IPS-11a (cell line): ENCODE measurements around the gene CFAP119.

Source experiments
- H3K4me3 ChIP-seq: one replicate; pipeline ENCODE4 v1.5.1; 2013; ENCODE audit warnings: low read depth, low read length, control low read depth

The CFAP119 gene

DNA sequence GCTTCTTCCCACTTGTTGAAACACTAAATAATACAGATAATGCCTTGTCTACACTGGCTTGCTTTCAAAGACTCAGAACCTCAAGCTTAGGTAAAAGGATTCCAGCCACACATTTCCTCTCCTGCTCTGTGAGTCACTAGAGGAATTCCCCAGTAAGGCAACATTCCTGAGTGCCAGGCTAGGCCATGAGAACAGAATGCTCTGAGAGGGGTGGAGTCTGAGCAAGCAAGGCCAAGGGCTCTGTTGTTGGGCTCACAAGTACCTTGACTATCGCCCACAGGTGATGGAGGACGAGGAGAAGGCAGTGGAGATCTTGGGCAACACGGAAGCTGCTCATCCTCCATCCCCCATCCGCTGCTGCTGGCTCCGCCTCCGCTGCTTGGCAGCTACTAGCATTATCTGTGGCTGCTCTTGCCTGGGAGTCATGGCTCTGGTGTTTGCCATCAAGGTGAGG, 20.4 kb downstream of the CFAP119 start:
- H3K4me3 ChIP-seq: no peak overlapping the region

DNA sequence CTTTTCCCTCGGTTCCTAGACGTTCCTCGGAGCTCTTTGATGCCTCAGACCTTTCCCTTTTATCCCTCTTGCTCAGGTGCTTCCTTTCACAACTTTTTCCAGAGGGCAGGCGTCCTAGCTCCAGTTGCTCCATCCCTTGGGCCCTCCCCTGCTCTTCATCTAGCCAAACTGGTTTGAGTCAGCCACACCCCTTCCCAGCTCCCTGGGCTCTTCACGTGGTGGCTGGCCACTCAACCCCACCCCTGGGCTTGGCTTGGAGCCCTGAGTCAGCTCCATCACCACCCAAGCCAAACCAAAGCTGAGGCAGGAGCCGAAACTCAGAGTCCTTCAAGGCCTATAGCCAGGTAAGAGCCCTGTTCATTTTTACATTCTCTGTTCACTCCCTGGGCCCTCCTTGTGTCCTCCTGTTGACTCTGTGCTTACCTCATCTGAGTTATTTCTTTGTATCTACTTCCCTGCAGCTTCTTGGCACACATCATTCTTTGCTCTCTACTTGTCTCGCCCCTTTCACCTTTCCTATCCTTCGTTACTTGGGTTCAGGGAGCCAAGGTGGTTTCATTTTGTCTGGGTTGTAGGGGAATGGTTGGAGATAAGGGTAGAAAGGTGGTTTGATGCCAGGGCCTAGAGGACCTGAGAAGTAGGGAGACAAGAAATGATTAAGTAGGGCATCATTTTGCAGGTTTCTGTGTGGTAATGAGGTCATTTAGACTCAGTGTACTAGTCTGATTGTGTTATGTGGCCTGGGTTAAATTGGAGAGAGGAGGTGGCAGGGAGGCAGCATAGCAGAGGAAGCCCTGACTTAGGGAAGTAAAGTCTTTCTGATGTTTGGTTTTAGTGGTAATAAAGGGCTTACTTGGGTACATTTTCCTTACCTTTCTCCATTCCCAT, 21.3 kb downstream of the CFAP119 start:
- no peak overlapping the region for H3K4me3 ChIP-seq

DNA sequence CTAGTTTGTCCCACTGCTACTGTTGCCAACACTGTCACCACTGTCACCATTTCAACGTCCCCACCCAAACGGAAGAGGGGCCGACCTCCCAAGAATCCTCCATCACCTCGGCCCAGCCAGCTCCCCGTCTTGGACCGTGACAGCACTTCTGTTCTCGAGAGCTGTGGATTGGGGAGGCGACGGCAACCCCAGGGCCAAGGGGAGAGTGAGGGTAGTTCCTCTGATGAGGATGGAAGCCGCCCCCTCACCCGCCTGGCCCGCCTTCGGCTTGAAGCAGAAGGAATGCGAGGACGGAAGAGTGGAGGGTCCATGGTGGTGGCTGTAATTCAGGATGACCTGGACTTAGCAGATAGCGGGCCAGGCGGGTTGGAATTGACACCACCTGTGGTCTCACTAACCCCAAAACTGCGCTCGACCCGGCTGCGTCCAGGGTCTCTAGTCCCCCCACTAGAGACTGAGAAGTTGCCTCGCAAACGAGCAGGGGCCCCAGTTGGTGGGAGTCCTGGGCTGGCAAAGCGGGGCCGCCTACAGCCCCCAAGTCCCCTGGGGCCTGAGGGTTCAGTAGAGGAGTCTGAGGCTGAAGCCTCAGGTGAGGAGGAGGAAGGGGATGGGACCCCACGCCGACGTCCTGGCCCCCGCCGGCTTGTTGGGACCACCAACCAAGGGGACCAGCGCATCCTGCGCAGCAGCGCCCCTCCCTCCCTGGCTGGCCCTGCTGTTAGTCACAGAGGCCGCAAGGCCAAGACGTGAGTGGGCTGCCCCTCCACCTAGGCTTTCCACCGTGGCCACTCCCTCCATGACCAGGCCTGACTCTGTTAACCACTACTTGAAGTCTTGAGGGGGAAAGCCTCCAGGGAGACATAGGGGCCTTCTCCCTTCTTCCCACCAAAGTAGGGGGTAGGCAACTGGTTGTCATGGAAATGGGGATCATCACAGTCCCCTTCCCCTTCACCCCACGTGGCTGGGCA, 22.6 kb downstream of the CFAP119 start:
- H3K4me3 ChIP-seq: no peak overlapping the region

DNA sequence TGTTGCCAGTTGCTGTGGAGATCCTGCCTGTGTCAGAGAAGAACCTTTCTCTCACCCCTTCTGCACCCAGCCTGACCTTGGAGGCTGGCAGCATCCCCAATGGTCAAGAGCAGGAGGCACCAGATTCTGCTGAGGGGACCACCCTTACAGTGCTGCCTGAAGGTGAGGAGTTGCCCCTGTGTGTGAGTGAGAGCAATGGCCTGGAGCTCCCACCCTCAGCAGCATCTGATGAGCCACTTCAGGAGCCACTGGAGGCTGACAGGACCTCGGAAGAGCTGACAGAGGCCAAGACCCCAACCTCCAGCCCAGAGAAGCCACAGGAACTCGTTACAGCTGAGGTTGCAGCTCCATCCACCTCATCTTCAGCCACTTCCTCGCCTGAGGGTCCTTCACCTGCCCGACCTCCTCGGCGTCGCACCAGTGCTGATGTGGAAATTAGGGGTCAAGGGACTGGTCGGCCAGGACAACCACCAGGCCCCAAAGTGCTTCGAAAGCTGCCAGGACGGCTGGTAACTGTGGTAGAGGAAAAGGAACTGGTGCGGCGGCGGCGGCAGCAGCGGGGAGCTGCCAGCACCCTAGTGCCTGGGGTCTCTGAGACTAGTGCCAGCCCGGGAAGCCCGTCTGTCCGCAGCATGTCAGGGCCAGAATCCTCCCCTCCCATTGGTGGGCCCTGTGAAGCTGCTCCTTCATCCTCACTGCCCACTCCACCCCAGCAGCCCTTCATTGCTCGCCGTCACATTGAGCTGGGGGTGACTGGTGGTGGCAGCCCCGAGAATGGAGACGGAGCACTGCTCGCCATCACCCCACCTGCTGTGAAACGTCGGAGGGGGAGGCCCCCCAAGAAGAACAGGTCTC, 23.8 kb downstream of the CFAP119 start:
- H3K4me3 ChIP-seq: no peak overlapping the region

DNA sequence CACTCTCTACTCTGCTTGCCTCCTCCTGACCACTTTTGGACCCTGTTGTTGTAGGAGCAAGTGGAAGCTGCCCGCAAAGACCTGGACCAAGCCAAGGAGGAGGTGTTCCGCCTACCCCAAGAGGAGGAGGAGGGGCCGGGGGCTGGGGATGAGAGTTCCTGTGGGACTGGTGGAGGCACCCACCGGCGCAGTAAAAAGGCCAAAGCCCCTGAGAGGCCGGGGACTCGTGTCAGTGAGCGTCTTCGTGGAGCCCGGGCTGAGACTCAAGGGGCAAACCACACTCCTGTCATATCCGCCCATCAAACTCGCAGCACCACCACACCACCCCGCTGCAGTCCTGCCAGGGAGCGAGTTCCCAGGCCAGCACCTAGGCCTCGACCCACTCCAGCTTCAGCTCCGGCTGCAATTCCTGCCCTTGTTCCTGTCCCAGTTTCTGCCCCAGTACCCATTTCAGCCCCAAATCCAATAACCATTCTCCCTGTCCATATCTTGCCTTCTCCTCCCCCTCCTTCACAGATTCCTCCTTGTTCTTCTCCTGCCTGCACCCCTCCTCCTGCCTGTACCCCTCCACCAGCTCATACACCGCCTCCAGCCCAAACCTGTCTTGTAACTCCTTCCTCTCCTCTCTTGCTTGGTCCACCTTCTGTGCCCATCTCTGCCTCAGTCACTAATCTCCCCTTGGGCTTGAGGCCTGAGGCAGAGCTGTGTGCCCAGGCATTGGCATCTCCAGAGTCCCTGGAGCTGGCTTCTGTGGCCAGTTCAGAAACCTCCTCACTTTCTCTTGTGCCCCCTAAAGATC, 24.7 kb downstream of the CFAP119 start:
- no peak overlapping the region for H3K4me3 ChIP-seq

DNA sequence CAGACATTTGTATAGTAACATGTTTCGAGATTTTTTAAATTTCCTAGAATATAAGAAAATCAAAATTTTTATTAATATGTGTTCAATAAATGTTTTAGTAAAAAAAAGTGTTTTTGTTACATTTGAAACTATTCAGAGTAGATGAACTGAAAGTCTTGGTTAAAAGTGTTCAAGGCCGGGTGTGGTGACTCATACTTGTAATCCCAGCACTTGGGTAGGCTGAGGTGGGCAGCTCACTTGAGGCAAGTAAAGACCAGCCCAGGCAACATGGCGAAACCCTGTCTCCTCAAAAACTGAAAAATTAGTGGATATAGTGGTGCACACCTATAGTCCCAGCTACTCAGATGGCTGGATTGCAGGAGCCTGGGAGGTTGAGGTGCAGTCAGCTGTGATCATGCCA, 30.5 kb downstream of the CFAP119 start:
- no peak overlapping the region for H3K4me3 ChIP-seq

DNA sequence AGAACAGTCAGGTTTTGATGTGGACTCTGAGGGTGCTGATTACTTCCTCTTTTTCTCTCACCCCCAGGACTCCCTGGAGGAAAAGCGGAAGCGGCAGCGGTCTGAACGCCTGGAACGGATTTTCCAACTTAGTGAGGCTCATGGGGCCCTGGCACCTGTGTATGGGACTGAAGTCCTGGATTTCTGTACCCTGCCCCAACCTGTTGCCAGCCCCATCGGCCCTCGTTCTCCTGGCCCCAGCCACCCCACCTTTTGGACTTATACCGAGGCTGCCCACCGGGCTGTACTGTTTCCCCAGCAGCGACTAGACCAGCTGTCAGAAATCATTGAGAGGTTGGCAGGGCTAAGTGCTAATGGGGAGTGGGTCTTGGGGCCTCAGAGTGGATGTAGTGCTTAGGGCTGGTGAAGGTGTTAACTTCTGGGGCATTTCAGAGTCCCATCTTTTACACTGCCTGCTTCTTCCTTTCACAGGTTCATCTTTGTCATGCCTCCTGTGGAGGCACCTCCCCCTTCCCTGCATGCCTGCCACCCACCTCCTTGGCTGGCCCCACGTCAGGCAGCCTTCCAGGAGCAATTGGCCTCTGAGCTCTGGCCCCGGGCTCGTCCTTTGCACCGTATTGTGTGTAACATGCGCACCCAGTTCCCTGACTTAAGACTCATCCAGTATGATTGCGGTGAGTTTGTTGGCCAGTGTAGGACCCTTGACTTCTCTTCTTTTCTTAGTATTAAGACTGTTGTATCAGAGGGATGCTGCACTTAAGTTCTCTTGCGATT, 32.8 kb downstream of the CFAP119 start:
- no peak overlapping the region for H3K4me3 ChIP-seq

DNA sequence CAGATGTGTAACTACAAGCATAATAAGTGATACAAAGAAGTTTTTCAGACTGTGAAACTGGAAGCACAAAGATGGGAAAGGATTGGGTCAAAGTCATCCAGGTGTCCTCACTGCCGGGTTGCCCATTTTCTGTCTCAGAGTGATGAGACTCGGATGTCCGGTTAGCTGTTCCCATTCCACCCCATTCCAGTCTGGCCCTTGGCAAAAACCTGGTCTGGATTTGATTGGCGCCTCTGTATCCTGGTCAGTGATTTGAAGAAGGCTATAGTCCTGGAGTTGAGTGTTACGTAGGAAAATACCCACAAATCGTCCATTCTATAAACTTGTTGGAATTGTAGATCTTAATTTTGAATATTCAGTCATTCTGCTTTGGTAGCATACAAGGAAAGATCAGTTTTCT, 33.5 kb downstream of the CFAP119 start:
- no peak overlapping the region for H3K4me3 ChIP-seq

DNA sequence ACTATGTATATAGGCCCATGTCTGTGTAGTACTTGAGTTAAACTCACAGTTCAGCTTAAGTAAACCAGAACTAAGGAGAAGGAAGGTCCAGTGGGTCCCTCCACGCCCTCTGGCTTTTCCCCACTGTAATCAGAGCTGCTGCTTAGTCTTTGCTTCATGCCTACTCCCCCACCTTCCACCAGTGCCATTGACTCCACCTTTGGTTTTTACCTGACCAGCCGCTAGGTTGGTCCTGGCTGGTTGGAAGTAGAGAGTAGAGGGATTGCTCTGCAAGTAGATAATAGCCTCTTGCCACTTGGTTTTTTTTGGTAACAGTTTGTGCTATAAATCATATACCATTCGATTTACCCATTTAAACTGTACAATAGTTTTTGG, 36.5 kb downstream of the CFAP119 start:
- no peak overlapping the region for H3K4me3 ChIP-seq

DNA sequence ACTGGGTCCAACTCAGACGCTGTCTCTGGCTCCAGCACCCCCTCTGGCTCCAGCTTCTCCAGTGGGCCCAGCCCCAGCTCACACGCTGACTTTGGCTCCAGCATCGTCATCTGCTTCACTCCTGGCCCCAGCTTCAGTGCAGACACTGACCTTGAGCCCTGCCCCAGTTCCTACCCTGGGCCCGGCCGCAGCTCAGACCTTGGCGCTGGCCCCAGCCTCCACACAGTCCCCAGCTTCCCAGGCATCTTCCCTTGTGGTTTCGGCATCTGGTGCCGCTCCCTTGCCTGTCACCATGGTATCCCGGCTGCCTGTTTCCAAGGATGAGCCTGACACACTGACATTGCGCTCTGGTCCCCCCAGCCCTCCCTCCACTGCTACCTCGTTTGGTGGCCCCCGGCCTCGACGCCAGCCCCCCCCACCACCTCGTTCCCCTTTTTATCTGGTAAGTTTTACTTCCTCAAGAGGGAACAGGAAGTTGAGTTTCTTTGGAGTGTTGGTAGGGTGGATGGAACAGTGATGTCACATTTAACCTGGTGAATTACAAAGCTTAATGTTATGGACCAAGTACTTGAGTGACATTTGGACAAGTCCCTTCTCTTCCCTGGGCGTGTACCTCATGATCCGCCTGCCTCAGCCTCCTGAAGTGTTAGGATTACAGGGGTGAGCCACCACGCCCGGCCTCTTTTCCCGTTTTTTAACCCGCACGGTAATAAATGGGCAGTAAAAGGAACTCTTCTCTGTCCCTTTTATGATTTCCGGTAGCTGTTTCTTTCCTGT, 37.0 kb downstream of the CFAP119 start:
- H3K4me3 ChIP-seq: no peak overlapping the region

DNA sequence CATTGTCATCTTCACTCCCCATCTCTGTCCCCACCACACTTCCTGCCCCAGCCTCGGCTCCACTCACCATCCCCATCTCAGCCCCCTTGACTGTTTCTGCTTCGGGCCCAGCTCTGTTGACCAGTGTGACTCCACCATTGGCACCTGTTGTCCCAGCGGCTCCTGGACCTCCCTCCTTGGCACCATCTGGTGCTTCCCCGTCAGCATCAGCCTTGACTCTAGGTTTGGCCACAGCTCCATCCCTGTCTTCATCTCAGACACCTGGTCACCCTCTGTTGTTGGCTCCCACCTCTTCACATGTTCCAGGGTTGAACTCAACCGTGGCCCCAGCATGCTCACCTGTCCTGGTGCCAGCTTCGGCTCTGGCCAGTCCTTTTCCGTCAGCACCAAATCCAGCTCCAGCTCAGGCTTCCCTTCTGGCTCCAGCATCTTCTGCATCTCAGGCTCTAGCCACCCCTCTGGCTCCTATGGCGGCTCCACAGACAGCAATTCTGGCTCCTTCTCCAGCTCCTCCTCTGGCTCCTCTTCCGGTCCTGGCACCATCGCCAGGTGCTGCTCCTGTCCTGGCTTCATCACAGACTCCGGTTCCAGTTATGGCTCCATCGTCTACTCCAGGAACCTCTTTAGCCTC, 38.0 kb downstream of the CFAP119 start:
- H3K4me3 ChIP-seq: no peak overlapping the region

DNA sequence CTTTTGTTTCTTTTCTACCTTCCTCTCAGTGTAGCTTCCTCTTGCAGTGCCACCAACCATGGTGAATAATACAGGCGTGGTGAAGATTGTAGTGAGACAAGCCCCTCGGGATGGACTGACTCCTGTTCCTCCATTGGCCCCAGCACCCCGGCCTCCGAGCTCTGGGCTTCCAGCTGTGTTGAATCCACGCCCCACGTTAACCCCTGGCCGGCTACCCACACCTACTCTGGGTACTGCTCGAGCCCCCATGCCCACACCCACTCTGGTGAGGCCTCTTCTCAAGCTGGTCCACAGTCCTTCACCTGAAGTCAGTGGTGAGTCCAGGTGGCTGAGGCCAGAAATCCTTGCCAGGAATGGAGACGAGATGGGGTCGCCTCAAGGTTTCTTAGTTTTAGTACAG, 38.9 kb downstream of the CFAP119 start:
- no peak overlapping the region for H3K4me3 ChIP-seq

DNA sequence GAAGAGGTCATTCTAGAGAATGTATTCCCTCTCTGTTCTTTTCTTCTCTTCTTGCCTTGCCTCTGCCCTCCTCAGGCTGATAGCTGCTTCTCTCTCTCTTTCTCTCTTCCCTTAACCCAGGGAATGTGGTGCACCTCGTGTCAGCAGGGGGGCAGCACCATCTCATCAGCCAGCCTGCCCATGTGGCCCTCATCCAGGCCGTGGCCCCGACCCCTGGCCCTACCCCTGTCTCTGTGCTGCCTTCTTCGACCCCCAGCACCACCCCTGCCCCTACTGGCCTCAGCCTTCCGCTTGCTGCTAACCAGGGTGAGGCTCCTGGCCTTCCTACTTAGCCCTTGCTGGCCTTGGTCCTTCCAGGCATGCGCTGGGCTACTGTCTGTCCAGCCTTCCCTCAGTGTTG, 39.4 kb downstream of the CFAP119 start:
- no peak overlapping the region for H3K4me3 ChIP-seq

DNA sequence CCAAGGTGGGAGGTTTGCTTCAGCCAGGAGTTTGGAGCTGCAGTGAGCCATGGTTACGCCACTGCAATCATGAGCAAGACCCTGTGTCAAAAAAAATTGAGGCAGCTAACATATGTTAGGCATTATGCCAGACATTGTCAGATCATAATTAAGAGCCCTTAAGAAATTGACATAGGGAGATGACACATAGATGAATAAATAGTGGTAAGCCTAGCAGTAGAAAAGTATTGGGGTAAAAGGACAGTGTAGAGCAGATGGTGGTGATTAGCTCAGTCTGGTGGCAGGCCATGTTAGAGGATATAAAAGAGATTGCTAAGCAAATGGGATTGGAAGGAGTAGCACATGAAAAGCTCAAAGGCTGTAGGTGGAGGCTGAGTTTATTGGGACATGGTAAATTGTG, 40.3 kb downstream of the CFAP119 start:
- no peak overlapping the region for H3K4me3 ChIP-seq

DNA sequence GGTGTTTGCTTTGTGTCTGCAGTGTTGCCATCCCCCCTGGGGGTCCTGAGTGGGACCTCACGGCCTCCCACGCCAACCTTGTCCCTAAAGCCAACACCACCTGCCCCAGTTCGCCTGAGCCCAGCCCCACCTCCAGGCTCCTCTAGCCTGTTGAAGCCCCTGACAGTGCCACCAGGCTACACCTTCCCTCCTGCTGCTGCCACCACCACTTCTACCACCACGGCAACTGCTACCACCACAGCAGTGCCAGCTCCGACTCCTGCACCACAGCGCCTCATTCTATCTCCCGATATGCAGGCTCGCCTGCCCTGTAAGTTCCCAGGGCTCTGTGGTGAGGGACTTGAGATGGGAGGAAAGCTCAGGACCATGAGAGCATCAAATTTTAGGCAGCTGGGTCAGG, 40.7 kb downstream of the CFAP119 start:
- no peak overlapping the region for H3K4me3 ChIP-seq

DNA sequence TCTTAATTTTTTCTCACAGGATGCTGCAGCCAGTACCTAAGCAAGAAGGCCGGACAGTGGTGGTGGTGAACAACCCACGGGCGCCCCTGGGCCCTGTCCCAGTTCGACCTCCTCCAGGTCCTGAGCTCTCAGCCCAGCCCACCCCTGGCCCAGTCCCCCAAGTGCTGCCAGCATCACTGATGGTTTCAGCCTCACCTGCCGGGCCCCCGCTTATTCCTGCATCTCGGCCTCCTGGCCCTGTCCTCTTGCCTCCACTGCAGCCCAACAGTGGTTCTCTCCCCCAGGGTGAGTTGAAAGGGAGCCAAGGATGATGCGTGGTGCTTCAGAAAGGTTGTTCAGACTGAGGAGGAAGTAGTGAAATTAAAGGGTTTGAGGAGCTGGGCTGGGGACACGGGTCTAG, 41.2 kb downstream of the CFAP119 start:
- no peak overlapping the region for H3K4me3 ChIP-seq

DNA sequence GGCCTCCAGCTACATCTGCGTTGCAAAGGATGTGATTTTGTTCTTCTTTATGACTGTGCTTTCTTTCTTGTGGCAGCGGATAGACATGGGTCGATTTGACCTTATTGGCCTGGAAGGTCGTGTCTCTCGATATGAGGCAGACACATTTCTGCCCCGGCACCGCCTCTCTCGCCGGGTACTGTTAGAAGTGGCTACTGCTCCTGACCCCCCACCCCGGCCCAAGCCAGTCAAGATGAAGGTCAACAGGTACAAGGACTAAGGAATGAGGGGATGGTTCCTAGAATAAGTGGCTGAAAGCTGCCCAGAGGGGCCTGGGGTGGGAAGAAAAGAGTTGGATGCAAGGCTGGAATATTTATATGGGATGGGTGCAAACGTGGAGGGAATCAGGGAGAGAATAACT, 41.8 kb downstream of the CFAP119 start:
- no peak overlapping the region for H3K4me3 ChIP-seq
